PFSK-1 (cell line): ENCODE measurements around the gene UBN2.

Experiments used
- FOXP2 ChIP-seq: optimal IDR thresholded peaks from 2 replicates; pipeline ENCODE3; 2011; ENCODE audit warnings: borderline replicate concordance, control low read depth, inconsistent platforms; ENCODE audit not compliant: insufficient read depth; ENCODE audit errors: extremely low read length, extremely low read depth
- POLR2AphosphoS5 ChIP-seq: IDR thresholded peaks from 2 replicates; pipeline ENCODE4 v1.6.1; 2012; ENCODE audit warnings: low read depth, mild to moderate bottlenecking, control low read depth, low read length, moderate library complexity
- SIN3A ChIP-seq: IDR thresholded peaks from 2 replicates; pipeline ENCODE4 v1.6.1; 2012; ENCODE audit warnings: mild to moderate bottlenecking, low read length, moderate library complexity, borderline replicate concordance; ENCODE audit not compliant: insufficient read depth
- TAF1 ChIP-seq: IDR thresholded peaks from 2 replicates; pipeline ENCODE4 v1.6.1; 2012; ENCODE audit warnings: low read length, control low read depth, borderline replicate concordance; ENCODE audit not compliant: insufficient read depth
- TF ChIP-seq, protein P1 (sequence below), 2 experiments: IDR thresholded peaks; 2 replicates each; pipeline versions ENCODE4 v1.6.1 to v1.8.0; 2011 to 2012; ENCODE audit warnings: low read depth in 2 of 2, low read length in 2 of 2, control low read depth in 1 of 2, inconsistent platforms in 1 of 2, mild to moderate bottlenecking in 1 of 2, moderate library complexity in 1 of 2; ENCODE audit not compliant: insufficient read depth in 1 of 2

- TF ChIP-seq POLR2AphosphoS5 = no peak
- TF ChIP-seq SIN3A = no peak
- TF ChIP-seq, protein P1, sequence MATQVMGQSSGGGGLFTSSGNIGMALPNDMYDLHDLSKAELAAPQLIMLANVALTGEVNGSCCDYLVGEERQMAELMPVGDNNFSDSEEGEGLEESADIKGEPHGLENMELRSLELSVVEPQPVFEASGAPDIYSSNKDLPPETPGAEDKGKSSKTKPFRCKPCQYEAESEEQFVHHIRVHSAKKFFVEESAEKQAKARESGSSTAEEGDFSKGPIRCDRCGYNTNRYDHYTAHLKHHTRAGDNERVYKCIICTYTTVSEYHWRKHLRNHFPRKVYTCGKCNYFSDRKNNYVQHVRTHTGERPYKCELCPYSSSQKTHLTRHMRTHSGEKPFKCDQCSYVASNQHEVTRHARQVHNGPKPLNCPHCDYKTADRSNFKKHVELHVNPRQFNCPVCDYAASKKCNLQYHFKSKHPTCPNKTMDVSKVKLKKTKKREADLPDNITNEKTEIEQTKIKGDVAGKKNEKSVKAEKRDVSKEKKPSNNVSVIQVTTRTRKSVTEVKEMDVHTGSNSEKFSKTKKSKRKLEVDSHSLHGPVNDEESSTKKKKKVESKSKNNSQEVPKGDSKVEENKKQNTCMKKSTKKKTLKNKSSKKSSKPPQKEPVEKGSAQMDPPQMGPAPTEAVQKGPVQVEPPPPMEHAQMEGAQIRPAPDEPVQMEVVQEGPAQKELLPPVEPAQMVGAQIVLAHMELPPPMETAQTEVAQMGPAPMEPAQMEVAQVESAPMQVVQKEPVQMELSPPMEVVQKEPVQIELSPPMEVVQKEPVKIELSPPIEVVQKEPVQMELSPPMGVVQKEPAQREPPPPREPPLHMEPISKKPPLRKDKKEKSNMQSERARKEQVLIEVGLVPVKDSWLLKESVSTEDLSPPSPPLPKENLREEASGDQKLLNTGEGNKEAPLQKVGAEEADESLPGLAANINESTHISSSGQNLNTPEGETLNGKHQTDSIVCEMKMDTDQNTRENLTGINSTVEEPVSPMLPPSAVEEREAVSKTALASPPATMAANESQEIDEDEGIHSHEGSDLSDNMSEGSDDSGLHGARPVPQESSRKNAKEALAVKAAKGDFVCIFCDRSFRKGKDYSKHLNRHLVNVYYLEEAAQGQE (IDR thresholded peaks at IDR 0.05; ENCODE audit: insufficient read depth in 1 of 2, low read depth in 2 of 2, low read length in 2 of 2) = no peak
- no peak for TF ChIP-seq TAF1
- TF ChIP-seq FOXP2 = no peak
These were observed 99.4 kb downstream of the UBN2 start for GRCh38 chr7:139330333-139331030.
